ENCODE results near the gene GRAMD2A.
"Not testable (repeated sequence)": the region's sequence is repeated elsewhere in the genome, so short reads cannot be mapped to it uniquely, and the experiment has no call there.

Gene GRAMD2A

GRCh38 chr15:72183781-72184164 is 13.8 kb downstream of the GRAMD2A start:
- no peak for DNase-seq

GRCh38 chr15:72182673-72183072 is 14.9 kb downstream of the GRAMD2A start:
- no peak for DNase-seq

GRCh38 chr15:72182244-72182643 is 15.3 kb downstream of the GRAMD2A start:
- no peak for DNase-seq

- DNase-seq: no peak
Measured at GRCh38 chr15:72180761-72181324, 16.7 kb downstream of the GRAMD2A start.

- DNase-seq: no peak
Measured at GRCh38 chr15:72179950-72180581, 17.5 kb downstream of the GRAMD2A start.

GRCh38 chr15:72178976-72179585 is 18.5 kb downstream of the GRAMD2A start:
- no peak for DNase-seq

- DNase-seq: no peak
Measured at GRCh38 chr15:72176743-72177142, 20.8 kb downstream of the GRAMD2A start.

- no peak for DNase-seq
Measured at GRCh38 chr15:72176159-72176558, 21.4 kb downstream of the GRAMD2A start.

GRCh38 chr15:72175186-72176044 is 22.2 kb downstream of the GRAMD2A start:
- no peak for DNase-seq

- DNase-seq: no peak
Measured at GRCh38 chr15:72174551-72175165, 22.9 kb downstream of the GRAMD2A start.

- DNase-seq: no peak
Measured at GRCh38 chr15:72173864-72174550, 23.6 kb downstream of the GRAMD2A start.

GRCh38 chr15:72173401-72173800 is 24.2 kb downstream of the GRAMD2A start:
- no peak for DNase-seq

GRCh38 chr15:72172796-72173195 is 24.8 kb downstream of the GRAMD2A start:
- no peak for DNase-seq

GRCh38 chr15:72171978-72172377 is 25.6 kb downstream of the GRAMD2A start:
- DNase-seq: not testable (repeated sequence)

GRCh38 chr15:72170691-72171090 is 26.9 kb downstream of the GRAMD2A start:
- DNase-seq: no peak

GRCh38 chr15:72169921-72170611 is 27.5 kb downstream of the GRAMD2A start:
- no peak for DNase-seq

- DNase-seq: no peak
Measured at GRCh38 chr15:72169236-72169920, 28.2 kb downstream of the GRAMD2A start.

- DNase-seq: no peak
Measured at GRCh38 chr15:72168808-72169190, 28.8 kb downstream of the GRAMD2A start.

GRCh38 chr15:72168131-72168807 is 29.3 kb downstream of the GRAMD2A start:
- DNase-seq: no peak

- DNase-seq: no peak
Measured at GRCh38 chr15:72167445-72167844, 30.1 kb downstream of the GRAMD2A start.
